Mononuclear cell (primary cell): ENCODE data around the gene SHMT2. TPM values are rescaled to one million over a fixed set of nuclear protein-coding genes. Genes with fewer than 3 reads are reported as not detected.

Source experiments
- H3K27me3 ChIP-seq: 2 replicates; pipeline ENCODE4 v1.6.0; 2011; ENCODE audit warnings: low read length, control low read depth; ENCODE audit not compliant: insufficient read depth
- H3K4me1 ChIP-seq: 2 replicates; pipeline ENCODE4 v1.5.1; 2011; ENCODE audit warnings: mild to moderate bottlenecking, low read length, control low read depth; ENCODE audit not compliant: insufficient read depth
- H3K4me3 ChIP-seq: 2 replicates; pipeline ENCODE4 v1.5.1; 2011; ENCODE audit warnings: mild to moderate bottlenecking, low read length, moderate library complexity
- H3K9me3 ChIP-seq: 2 replicates; pipeline ENCODE4 v1.5.1; 2011; ENCODE audit warnings: low read depth, mild to moderate bottlenecking, control low read depth, low read length
- total RNA-seq: library from RNA; depleted of rRNA; stranded (reverse); fragments of >200 nt; gene quantifications from one replicate; pipeline ENCODE4 v1.2.3, GENCODE V29; 2012

The SHMT2 gene
- total RNA-seq, 1 donor, result 50.6 TPM

GRCh38 chr12:57216014-57216911 is 13.2 kb upstream of the SHMT2 start, which contains the start of gene NXPH4:
Gene NXPH4, plus strand, starts transcription at chr12:57216794. Its CDS starts 176 bp downstream, at chr12:57216970.
- Histone ChIP-seq H3K4me1 (peaks cover 47% of the 10 kb centered on the region), H3K4me3 (no peak within 1 kb of the TSS), H3K9me3 (no peaks in the 10 kb centered on the region), H3K27me3 (peaks cover 71% of the 10 kb centered on the region)

DNA sequence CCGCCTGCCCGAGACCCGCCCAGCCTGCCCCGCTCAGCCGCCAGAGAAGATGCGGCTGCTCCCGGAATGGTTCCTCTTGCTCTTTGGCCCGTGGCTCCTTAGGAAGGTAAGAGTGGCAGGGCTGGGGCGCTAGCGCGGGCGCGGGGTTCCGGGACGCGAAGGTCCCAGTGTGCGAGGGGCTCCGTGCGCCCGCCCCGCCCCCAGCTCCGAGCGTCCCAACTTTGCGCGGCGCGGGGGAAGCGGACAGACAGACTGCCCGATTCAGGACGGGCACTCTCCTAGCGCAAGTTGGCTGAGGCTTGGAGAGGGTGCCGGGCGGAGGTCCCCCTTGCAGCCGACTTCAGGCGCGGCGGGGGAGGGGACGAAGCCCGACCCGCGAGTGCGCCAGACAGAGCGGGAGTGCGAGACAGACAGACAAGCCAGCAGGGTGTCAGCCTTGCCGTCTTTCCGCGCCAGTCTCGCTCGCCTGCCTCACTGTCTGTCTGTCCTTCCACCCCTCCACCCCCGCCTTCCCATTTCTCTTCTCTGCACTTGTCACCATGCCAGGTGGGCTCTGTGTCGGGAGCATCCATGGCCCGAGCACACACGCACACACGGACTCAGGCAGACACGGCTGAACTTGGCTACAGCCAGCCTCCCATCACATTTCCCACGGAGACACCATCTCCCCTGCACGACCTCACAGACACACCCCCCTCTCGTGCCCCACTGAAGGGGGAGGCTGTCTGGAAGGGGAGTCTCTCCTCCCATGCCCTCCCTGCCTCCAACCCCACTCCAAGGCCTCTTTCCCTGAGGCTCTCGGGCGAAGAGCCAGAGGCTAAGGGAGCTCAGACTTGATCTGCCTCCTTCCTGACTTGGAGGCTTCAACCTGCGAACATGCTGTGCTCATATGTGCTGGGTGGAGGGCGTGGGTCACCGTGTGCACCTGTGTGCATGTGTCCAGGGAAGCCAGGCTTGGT is 12.3 kb upstream of the SHMT2 start:
- Histone ChIP-seq H3K27me3 (peaks cover 80% of the 10 kb centered on the region), H3K9me3 (no peaks in the 10 kb centered on the region), H3K4me3 (no peak overlapping the region), H3K4me1 (peaks cover 47% of the 10 kb centered on the region)

- Histone ChIP-seq H3K4me3 (no peak overlapping the region), H3K9me3 (no peaks in the 10 kb centered on the region), H3K4me1 (peaks cover 51% of the 10 kb centered on the region), H3K27me3 (peaks cover 91% of the 10 kb centered on the region)
Measured at GRCh38 chr12:57218030-57218853, 11.3 kb upstream of the SHMT2 start.

DNA sequence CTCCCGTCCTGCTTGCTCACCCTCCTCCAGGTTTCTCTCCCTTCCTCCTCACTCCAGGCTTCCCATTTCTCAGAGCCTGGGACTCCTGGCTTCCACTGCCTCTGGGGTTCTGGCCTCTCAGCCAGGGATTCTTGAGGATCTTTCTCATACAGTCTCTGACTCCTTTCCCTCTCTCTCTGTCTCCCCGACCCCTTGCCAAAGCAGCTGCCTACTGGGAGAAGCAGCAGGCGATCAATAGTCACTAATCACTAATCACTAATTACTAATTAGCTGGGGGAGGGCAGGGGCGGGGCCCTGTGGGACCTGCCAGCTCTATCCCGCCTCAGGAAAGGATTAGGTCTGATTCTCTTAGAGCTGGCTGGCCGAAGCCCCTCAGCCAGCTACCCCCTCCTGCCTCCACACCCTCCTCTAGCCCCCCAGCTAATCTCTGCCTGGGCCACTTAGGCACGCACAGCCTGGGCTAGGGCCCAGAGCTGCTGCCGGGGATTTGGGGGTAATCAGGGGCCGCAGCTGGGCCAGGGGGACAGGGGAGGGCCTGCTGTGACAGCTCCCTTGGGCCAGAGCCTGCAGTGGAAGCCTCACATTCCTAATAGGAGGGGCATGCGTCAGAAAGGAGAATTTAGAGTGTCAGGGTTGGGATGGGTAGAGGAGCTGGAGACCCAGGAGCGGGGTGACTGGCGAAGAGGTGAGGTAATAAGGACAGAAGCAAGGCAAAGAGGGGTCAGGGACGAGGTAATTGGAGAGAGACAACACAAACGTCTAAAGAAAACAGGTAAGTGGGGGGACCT is 10.1 kb upstream of the SHMT2 start:
- H3K4me3 ChIP-seq, result no peak overlapping the region
- peaks cover 44% of the 10 kb centered on the region for H3K4me1 ChIP-seq
- H3K27me3 ChIP-seq, result peaks cover 91% of the 10 kb centered on the region
- no peaks in the 10 kb centered on the region for H3K9me3 ChIP-seq

- H3K4me3 ChIP-seq, result no peak overlapping the region
- peaks cover 45% of the 10 kb centered on the region for H3K4me1 ChIP-seq
- peaks cover 91% of the 10 kb centered on the region for H3K27me3 ChIP-seq
- H3K9me3 ChIP-seq, result no peaks in the 10 kb centered on the region
Measured at GRCh38 chr12:57219993-57220754, 9.3 kb upstream of the SHMT2 start.

DNA sequence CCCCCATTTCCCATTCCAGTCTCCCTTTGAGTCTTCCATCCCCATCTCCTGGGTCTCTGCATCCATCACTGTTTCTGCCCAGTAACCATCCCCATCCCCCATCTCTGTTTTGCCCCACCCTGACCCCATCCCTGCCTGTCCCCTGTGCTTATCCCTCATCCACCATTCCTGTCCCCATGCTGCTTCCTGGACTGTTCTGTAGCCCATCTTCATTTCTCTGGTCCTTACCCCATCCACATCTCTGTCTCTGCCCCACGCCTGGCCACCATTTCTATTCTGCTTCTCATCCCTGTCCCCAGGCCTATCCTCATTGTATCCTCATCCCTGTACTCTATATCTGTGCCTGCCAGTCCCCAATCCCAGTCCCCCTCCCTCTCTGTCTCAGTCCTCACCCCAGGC is 8.7 kb upstream of the SHMT2 start:
- H3K9me3 ChIP-seq, result no peaks in the 10 kb centered on the region
- H3K4me3 ChIP-seq, result no peak overlapping the region
- peaks cover 45% of the 10 kb centered on the region for H3K4me1 ChIP-seq
- H3K27me3 ChIP-seq, result peaks cover 91% of the 10 kb centered on the region

GRCh38 chr12:57221169-57221917 is 8.2 kb upstream of the SHMT2 start:
- Histone ChIP-seq H3K27me3 (peaks cover 91% of the 10 kb centered on the region), H3K4me1 (peaks cover 43% of the 10 kb centered on the region), H3K4me3 (no peak overlapping the region), H3K9me3 (no peaks in the 10 kb centered on the region)

DNA sequence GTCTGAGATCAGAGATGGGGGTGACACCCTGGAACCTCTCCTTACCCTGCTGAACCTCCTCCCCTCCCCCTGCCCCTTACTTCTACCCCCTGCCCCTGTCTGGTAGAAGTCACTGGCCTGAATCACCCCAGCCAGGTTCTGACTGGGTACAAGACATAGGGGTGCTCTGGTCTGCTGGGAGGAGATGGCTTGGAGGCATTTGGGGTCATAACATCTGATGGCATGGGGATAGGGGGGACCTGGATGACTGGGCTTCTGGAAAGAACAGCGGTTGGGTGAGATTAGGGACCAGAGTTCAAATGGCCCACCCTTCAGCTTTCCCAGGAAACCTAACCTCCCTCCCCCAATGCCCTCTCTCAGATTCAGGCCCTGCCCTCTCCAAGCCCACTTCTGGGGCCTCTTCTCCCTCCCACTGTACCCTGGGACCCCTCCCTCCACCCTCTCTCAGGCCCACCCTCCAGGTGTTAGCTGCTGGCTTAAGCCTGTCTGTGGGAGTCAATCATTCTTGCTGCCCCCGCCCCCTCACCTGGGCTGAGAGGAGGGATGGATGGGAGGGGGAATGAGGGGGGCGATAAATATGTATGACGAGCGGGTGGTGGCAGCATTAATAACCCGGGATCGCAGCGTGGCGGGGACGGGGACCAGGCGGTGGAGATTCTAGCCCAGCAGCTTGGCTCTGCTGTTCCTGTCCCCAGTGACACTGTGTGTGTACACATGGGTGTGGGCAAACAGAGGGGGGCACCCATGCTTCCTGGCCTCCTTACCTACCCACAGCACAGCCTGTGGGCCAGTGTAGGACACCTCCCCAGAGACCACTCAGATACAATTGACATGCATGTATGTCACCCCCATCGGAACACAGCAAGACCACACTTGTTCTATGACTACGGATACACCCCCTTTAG is 7.0 kb upstream of the SHMT2 start:
- peaks cover 44% of the 10 kb centered on the region for H3K4me1 ChIP-seq
- H3K4me3 ChIP-seq, result no peak overlapping the region
- peaks cover 92% of the 10 kb centered on the region for H3K27me3 ChIP-seq
- no peaks in the 10 kb centered on the region for H3K9me3 ChIP-seq

DNA sequence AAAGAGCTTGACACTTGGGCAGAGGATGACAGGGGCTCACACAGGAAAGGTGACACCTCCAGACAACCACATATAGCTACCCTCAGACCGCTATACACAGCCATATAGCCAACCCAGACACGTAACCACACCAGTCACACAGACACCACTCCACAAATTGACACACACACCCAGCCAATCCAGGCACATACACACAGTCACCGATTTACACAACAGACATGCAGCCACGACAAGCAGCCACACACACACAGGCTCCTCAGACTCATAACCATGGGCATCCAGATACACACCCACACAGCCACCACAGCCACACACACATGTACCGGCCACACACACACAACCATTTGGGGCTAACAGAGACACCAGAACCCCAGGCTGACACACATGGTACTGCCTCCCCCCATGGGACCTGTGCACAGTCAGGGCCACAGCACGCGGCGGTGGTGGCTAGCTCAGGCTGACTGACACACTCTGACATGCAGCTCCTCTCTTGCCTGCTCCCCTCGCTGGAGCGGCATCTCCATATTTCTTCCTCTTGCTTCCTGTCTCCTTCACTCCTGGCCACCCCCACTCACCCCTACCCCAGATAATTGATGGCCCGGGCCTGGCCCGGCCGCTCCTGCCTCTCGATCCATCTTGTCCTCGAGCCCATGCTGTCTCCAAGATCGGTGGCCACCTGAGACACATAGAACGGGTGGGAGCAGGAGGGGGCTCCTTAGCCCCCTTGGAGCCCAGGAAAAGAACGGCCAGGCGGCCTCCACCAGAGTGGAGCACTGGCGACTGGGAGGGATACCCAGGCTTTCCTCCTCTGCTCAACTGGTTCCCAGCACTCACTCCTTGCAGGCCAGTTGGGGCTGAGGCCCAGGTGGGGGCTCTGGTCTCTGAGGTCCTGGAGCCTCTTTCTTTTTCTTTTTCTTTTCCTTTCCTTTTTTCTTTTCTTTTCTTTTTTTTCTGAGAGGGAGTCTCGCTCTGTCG is 6.0 kb upstream of the SHMT2 start:
- H3K4me1 ChIP-seq, result peaks cover 43% of the 10 kb centered on the region
- no peaks in the 10 kb centered on the region for H3K9me3 ChIP-seq
- no peak overlapping the region for H3K4me3 ChIP-seq
- H3K27me3 ChIP-seq, result peaks cover 86% of the 10 kb centered on the region

GRCh38 chr12:57224278-57224972 is 5.1 kb upstream of the SHMT2 start:
- Histone ChIP-seq H3K27me3 (peaks cover 77% of the 10 kb centered on the region), H3K4me1 (peaks cover 50% of the 10 kb centered on the region), H3K9me3 (no peaks in the 10 kb centered on the region), H3K4me3 (no peak overlapping the region)
